Caco-2 (cell line): ENCODE measurements around the gene GARIN5A. TPM values are rescaled to one million over a fixed set of nuclear protein-coding genes. Genes with fewer than 3 reads are reported as not detected.

ENCODE experiments used
- BruUV-seq: library from RNA; stranded (reverse); fragments of 400-500 nt; replicated peaks from 2 replicates; lab custom pipeline; 2021; lab: Mats Ljungman, UMichigan
- CTCF ChIA-PET: fragments of 300-600 bp; sonication (Branson Sonifier 250); formaldehyde crosslinking; loops from one replicate; lab custom pipeline; 2022; ENCODE audit warnings: antibody characterized with exemption; lab: Charles Lee
- POLR2A ChIA-PET: fragments of 300-600 bp; sonication (Branson Sonifier 250); formaldehyde crosslinking; loops from one replicate; lab custom pipeline; 2022; ENCODE audit warnings: antibody characterized with exemption; lab: Charles Lee
- DNase-seq, 2 experiments: peaks; one replicate each; pipeline versions ENCODE4 v3.0.0 to v3.0.0-alpha.2; 2020 to 2022
- H3K27me3 ChIP-seq: replicated peaks from 2 replicates; pipeline ENCODE4 v1.6.0; 2011; ENCODE audit warnings: low read length; ENCODE audit not compliant: control insufficient read depth, insufficient read depth
- H3K36me3 ChIP-seq: 2 replicates; pipeline ENCODE4 v1.5.1; 2011; ENCODE audit warnings: low read length; ENCODE audit not compliant: control insufficient read depth, insufficient read depth
- H3K4me1 ChIP-seq: fragments of 250-450 bp; sonication (Bioruptor Pico); 2 replicates; pipeline ENCODE4 v1.5.1; 2020; ENCODE audit warnings: mild to moderate bottlenecking
- H3K4me3 ChIP-seq: 2 replicates; pipeline ENCODE4 v1.5.1; 2011; ENCODE audit warnings: low read depth, mild to moderate bottlenecking, control low read depth, low read length
- H3K9me3 ChIP-seq: fragments of 250-450 bp; sonication (Bioruptor Pico); 2 replicates; pipeline ENCODE4 v1.5.1; 2020; ENCODE audit warnings: mild to moderate bottlenecking, moderate library complexity
- H3K27ac Mint-ChIP-seq: one replicate; pipeline ENCODE4 v1.8.0; 2022; ENCODE audit warnings: mixed read lengths; ENCODE audit not compliant: unreplicated experiment
- H3K27me3 Mint-ChIP-seq: one replicate; pipeline ENCODE4 v1.8.0; 2022; ENCODE audit warnings: mixed read lengths; ENCODE audit not compliant: insufficient read depth, unreplicated experiment
- H3K36me3 Mint-ChIP-seq: one replicate; pipeline ENCODE4 v1.8.0; 2022; ENCODE audit warnings: mild to moderate bottlenecking, mixed read lengths; ENCODE audit not compliant: insufficient read depth, unreplicated experiment
- H3K4me1 Mint-ChIP-seq: one replicate; pipeline ENCODE4 v1.8.0; 2022; ENCODE audit warnings: low read depth, mixed read lengths; ENCODE audit not compliant: unreplicated experiment
- H3K4me3 Mint-ChIP-seq: one replicate; pipeline ENCODE4 v1.8.0; 2022; ENCODE audit warnings: mild to moderate bottlenecking, moderate library complexity, mixed read lengths; ENCODE audit not compliant: unreplicated experiment
- H3K9me3 Mint-ChIP-seq: one replicate; pipeline ENCODE4 v1.8.0; 2022; ENCODE audit warnings: mixed read lengths; ENCODE audit not compliant: unreplicated experiment
- intact Hi-C: fragments of 100-400 bp; cut with micrococcal nuclease; formaldehyde crosslinking; loops from one replicate; pipeline ENCODE4 v1.10.0; 2022; ENCODE audit not compliant: unreplicated experiment
- total RNA-seq: library from RNA; stranded (reverse); gene quantifications from 2 replicates; pipeline ENCODE4 v1.2.3, GENCODE V29; 2022
- TF ChIP-seq, protein P1 (sequence below), 2 experiments: fragments of 200-600 bp in 1 of 2; IDR thresholded peaks; 1 replicate in 1 of 2; 2 replicates in 1 of 2; pipeline versions ENCODE4 v1.5.1 to v1.8.0; 2011 to 2022; ENCODE audit warnings: antibody characterized with exemption in 1 of 2, control low read depth in 1 of 2, inconsistent platforms in 1 of 2, low read depth in 1 of 2, low read length in 1 of 2, mild to moderate bottlenecking in 1 of 2, moderate library complexity in 1 of 2; ENCODE audit not compliant: insufficient read depth in 1 of 2, severe bottlenecking in 1 of 2, unreplicated experiment in 1 of 2

Gene GARIN5A
- total RNA-seq, 1 experiment from 2014 or later, result 1.4 TPM

DNA sequence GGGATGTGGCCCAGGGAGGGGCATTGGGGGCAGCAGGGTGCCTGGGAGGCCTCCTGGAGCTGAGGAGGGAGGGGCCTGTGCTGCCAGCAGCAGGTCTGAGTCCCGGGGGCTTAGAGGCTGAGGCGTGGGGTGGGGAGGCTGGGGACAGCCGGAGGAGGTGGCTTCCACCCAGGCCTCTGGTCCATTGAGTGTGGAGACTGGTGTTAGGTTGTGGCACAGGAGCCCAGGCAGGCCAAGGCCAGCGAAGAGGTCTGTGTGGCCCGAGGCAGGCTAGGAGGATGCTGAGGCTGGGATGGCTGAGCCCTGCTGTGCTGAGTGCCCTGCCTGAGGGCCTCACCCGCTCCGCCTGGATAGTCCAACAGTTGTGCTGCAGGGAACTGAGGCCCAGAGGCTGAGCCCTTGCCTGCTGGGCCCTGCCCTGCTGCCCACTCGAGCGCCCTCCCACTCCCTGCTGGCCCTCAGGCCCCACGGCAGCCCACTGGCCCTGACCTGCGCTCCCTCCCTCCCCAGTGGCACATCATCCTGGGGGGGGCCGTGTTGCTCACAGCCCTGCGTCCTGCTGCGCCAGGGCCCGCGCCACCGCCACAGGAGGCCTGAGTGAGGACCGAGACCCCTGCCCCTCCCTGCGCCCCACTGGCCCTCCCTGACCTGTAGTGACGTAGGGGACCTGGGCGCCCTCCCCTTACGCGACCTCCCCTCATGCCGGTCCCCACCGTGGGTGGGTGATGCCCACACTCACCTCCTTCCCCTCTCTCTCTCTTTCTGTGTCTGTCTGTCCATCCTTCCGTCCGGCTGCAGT lies 4.9 kb upstream of the GARIN5A start:
- H3K9me3 Mint-ChIP-seq, result no peaks in the 10 kb centered on the region
- POLR2A ChIA-PET, result no interaction called here
- TF ChIP-seq, protein P1, sequence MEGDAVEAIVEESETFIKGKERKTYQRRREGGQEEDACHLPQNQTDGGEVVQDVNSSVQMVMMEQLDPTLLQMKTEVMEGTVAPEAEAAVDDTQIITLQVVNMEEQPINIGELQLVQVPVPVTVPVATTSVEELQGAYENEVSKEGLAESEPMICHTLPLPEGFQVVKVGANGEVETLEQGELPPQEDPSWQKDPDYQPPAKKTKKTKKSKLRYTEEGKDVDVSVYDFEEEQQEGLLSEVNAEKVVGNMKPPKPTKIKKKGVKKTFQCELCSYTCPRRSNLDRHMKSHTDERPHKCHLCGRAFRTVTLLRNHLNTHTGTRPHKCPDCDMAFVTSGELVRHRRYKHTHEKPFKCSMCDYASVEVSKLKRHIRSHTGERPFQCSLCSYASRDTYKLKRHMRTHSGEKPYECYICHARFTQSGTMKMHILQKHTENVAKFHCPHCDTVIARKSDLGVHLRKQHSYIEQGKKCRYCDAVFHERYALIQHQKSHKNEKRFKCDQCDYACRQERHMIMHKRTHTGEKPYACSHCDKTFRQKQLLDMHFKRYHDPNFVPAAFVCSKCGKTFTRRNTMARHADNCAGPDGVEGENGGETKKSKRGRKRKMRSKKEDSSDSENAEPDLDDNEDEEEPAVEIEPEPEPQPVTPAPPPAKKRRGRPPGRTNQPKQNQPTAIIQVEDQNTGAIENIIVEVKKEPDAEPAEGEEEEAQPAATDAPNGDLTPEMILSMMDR (IDR thresholded peaks at IDR 0.05; ENCODE audit: insufficient read depth in 1 of 2, low read depth in 1 of 2, low read length in 1 of 2, severe bottlenecking in 1 of 2, unreplicated experiment in 1 of 2), result no peak

GRCh38 chr19:50480281-50481111 lies 3.8 kb upstream of the GARIN5A start:
- peaks cover 37% of the 10 kb centered on the region for H3K36me3 Mint-ChIP-seq
- H3K36me3 ChIP-seq, result no peaks in the 10 kb centered on the region
- no TSS peak for BruUV-seq

More for the DNA sequence above, 4.9 kb upstream of the GARIN5A start:
- CTCF ChIA-PET, result no interaction called here
- peaks cover 26% of the 10 kb centered on the region for H3K36me3 Mint-ChIP-seq
- no peaks in the 10 kb centered on the region for H3K4me1 Mint-ChIP-seq
- no peak overlapping the region for H3K27ac Mint-ChIP-seq
- Histone ChIP-seq H3K4me3 (no peak overlapping the region), H3K9me3 (peaks cover 9% of the 10 kb centered on the region), H3K4me1 (no peaks in the 10 kb centered on the region), H3K36me3 (no peaks in the 10 kb centered on the region), H3K27me3 (no peaks in the 10 kb centered on the region)
- no peaks in the 10 kb centered on the region for H3K27me3 Mint-ChIP-seq
- intact Hi-C loops, result no loop called here
- no peak overlapping the region for H3K4me3 Mint-ChIP-seq
- BruUV-seq, result no TSS peak
- DNase-seq, result no peak

More at GRCh38 chr19:50480281-50481111, 3.8 kb upstream of the GARIN5A start:
- DNase-seq, result no peak
- H3K9me3 Mint-ChIP-seq, result no peaks in the 10 kb centered on the region
- Histone ChIP-seq H3K4me1 (no peaks in the 10 kb centered on the region), H3K9me3 (no peaks in the 10 kb centered on the region), H3K27me3 (no peaks in the 10 kb centered on the region), H3K4me3 (no peak overlapping the region)
- no peaks in the 10 kb centered on the region for H3K4me1 Mint-ChIP-seq
- POLR2A ChIA-PET, result no interaction called here
- no peaks in the 10 kb centered on the region for H3K27me3 Mint-ChIP-seq
- H3K4me3 Mint-ChIP-seq, result no peak overlapping the region
- H3K27ac Mint-ChIP-seq, result no peak overlapping the region
- TF ChIP-seq, protein P1 (IDR thresholded peaks at IDR 0.05; ENCODE audit: insufficient read depth in 1 of 2, low read depth in 1 of 2, low read length in 1 of 2, severe bottlenecking in 1 of 2, unreplicated experiment in 1 of 2), result no peak
- intact Hi-C loops, result no loop called here
- CTCF ChIA-PET, result interaction anchor here (1.0 kb wide), 1 partner anchor 15 kb away, joined by 4 read pairs; no protein-coding TSS in a partner anchor
